Mucosa of gallbladder (tissue), 1 donor: Measurements from ENCODE around the gene TPM2. TPM values are rescaled to one million over a fixed set of nuclear protein-coding genes. Genes with fewer than 3 reads are reported as not detected.
"Not testable (repeated sequence)": the region's sequence is repeated elsewhere in the genome, so short reads cannot be mapped to it uniquely, and the experiment has no call there.

ENCODE experiments used
- DNase-seq: peaks from one replicate; pipeline ENCODE4 v3.0.0-alpha.2; 2020; ENCODE audit warnings: low spot score
- total RNA-seq: library from RNA; stranded (reverse); gene quantifications from one replicate; pipeline ENCODE4 v1.2.1, GENCODE V29; 2021
- donor health status: DM: no; HTN: no; CAD: no.

The TPM2 gene
- total RNA-seq, 1 donor from 2014 or later: 1,716 TPM

GRCh38 chr9:35656348-35656747 lies 33.4 kb downstream of the TPM2 start:
- no peak for DNase-seq

GRCh38 chr9:35653611-35654010 lies 36.1 kb downstream of the TPM2 start:
- DNase-seq: no peak

- no peak for DNase-seq
Observed at GRCh38 chr9:35652829-35653209, 36.9 kb downstream of the TPM2 start.

- DNase-seq: no peak
Observed at GRCh38 chr9:35651956-35652828, 37.5 kb downstream of the TPM2 start.

GRCh38 chr9:35650341-35651158 lies 39.2 kb downstream of the TPM2 start, which contains the start of gene SIT1:
Gene SIT1 (minus strand): TSS chr9:35650931. CDS start chr9:35650853, 78 bp downstream.
- no peak for DNase-seq

- no peak for DNase-seq
Observed at GRCh38 chr9:35649431-35650340, 40.0 kb downstream of the TPM2 start.

- peak; percentile 94 for DNase-seq
Observed at GRCh38 chr9:35646533-35647265, 43.0 kb downstream of the TPM2 start.

GRCh38 chr9:35646153-35646532 lies 43.6 kb downstream of the TPM2 start:
- DNase-seq: peak; percentile 71

GRCh38 chr9:35645736-35646135 lies 44.0 kb downstream of the TPM2 start:
- not testable (repeated sequence) for DNase-seq

GRCh38 chr9:35643046-35643445 lies 46.7 kb downstream of the TPM2 start:
- no peak for DNase-seq

GRCh38 chr9:35641478-35641877 lies 48.2 kb downstream of the TPM2 start:
- DNase-seq: not testable (repeated sequence)

- not testable (repeated sequence) for DNase-seq
Observed at GRCh38 chr9:35640431-35640830, 49.3 kb downstream of the TPM2 start.

- no peak for DNase-seq
Observed at GRCh38 chr9:35639631-35640030, 50.1 kb downstream of the TPM2 start.

GRCh38 chr9:35639225-35639624 lies 50.5 kb downstream of the TPM2 start:
- DNase-seq: not testable (repeated sequence)

- DNase-seq: not testable (repeated sequence)
Observed at GRCh38 chr9:35638751-35639150, 51.0 kb downstream of the TPM2 start.

GRCh38 chr9:35637427-35637955 lies 52.2 kb downstream of the TPM2 start:
- DNase-seq: not testable (repeated sequence)

- not testable (repeated sequence) for DNase-seq
Observed at GRCh38 chr9:35636877-35637246, 52.9 kb downstream of the TPM2 start.

- DNase-seq: no peak
Observed at GRCh38 chr9:35636135-35636876, 53.4 kb downstream of the TPM2 start.

- DNase-seq: no peak
Observed at GRCh38 chr9:35635730-35636129, 54.0 kb downstream of the TPM2 start.
